K562 (cell line): ENCODE data around the gene BASP1. TPM values are rescaled to one million over a fixed set of nuclear protein-coding genes. Genes with fewer than 3 reads are reported as not detected.

ENCODE experiments used
- ATAC-seq: fragments of 200-7000 bp; cut with Tn5 transposase; 3 replicates; pipeline ENCODE4 v1.9.1; 2020; ENCODE audit warnings: moderate library complexity
- BruUV-seq: library from RNA; stranded (reverse); fragments of 400-500 nt; replicated peaks from 2 replicates; lab custom pipeline; 2021; lab: Mats Ljungman, UMichigan
- CTCF ChIA-PET: fragments of 300-600 bp; formaldehyde crosslinking; extraction: SDS; loops from one replicate; lab custom pipeline; 2021; ENCODE audit warnings: low intra/inter-chr PET ratio; lab: Yijun Ruan, JAX
- POLR2A ChIA-PET: fragments of 300-600, 350-650 bp; sonication (Branson Sonifier 250); formaldehyde crosslinking; extraction: SDS; loops from one replicate; lab custom pipeline; 2021; ENCODE audit warnings: antibody characterized with exemption, inconsistent platforms; lab: Yijun Ruan, JAX
- DNase-seq, 4 experiments: peaks; one replicate each; pipeline versions ENCODE4 v3.0.0 to v3.0.0-alpha.2; 2011 to 2018; ENCODE audit warnings: low spot score in 3 of 4, mixed read lengths in 3 of 4; ENCODE audit errors: extremely low read depth in 1 of 4
- FAIRE-seq: peaks from 2 replicates; lab custom pipeline; 2011; peaks lifted over from hg19 to GRCh38; lab: Jason Lieb, UNC
- H2AFZ ChIP-seq: 2 replicates; pipeline ENCODE4 v1.6.0; 2011; ENCODE audit warnings: low read depth, low read length, control low read depth, inconsistent platforms
- H3K27ac ChIP-seq: fragments of 200-600 bp; 3 replicates; pipeline ENCODE4 v1.8.0; 2011; ENCODE audit warnings: low read depth, mild to moderate bottlenecking, control low read depth, inconsistent platforms, low read length, moderate library complexity, mixed read lengths; ENCODE audit errors: extremely low read depth
- H3K27me3 ChIP-seq, 2 experiments: fragments of 300-600 bp in 1 of 2; 2 replicates in 1 of 2; 3 replicates in 1 of 2; pipeline versions ENCODE4 v1.6.0 to v1.8.0; 2011; ENCODE audit warnings: inconsistent platforms in 2 of 2, low read length in 2 of 2, mild to moderate bottlenecking in 1 of 2, mixed read lengths in 1 of 2, moderate library complexity in 1 of 2; ENCODE audit not compliant: control insufficient read depth in 2 of 2, insufficient read depth in 2 of 2
- H3K36me3 ChIP-seq: fragments of 300-600 bp; 3 replicates; pipeline ENCODE4 v1.8.0; 2011; ENCODE audit warnings: mild to moderate bottlenecking, low read length, inconsistent platforms; ENCODE audit not compliant: control insufficient read depth, insufficient read depth
- H3K4me1 ChIP-seq, 2 experiments: fragments of 200-600 bp in 1 of 2; replicated peaks in 1 of 2; 2 replicates in 1 of 2; 3 replicates in 1 of 2; pipeline versions ENCODE4 v1.5.1 to v1.8.0; 2011; ENCODE audit warnings: inconsistent platforms in 2 of 2, low read length in 2 of 2, mild to moderate bottlenecking in 1 of 2, mixed read lengths in 1 of 2, moderate library complexity in 1 of 2; ENCODE audit not compliant: control insufficient read depth in 2 of 2, insufficient read depth in 2 of 2
- H3K4me2 ChIP-seq: 2 replicates; pipeline ENCODE4 v1.6.1; 2011; ENCODE audit warnings: low read length, control low read depth, inconsistent platforms, mixed read lengths; ENCODE audit not compliant: insufficient read depth
- H3K4me3 ChIP-seq: fragments of 200-600 bp; sonication (generic), shearing (Covaris generic); 2 replicates; pipeline ENCODE4 v1.5.1; 2016; ENCODE audit warnings: control low read depth, inconsistent platforms
- H3K79me2 ChIP-seq: fragments of 200-600 bp; 3 replicates; pipeline ENCODE4 v1.8.0; 2011; ENCODE audit warnings: low read length, inconsistent platforms; ENCODE audit not compliant: control insufficient read depth, insufficient read depth
- H3K9ac ChIP-seq, 2 experiments: 2 replicates each; pipeline versions ENCODE4 v1.6.0 to v1.6.1; 2011; ENCODE audit warnings: low read depth in 2 of 2, low read length in 2 of 2, control low read depth in 1 of 2, inconsistent platforms in 1 of 2, mild to moderate bottlenecking in 1 of 2, mixed read lengths in 1 of 2; ENCODE audit not compliant: insufficient read depth in 1 of 2
- H3K9me1 ChIP-seq: one replicate; pipeline ENCODE4 v1.6.0; 2011; ENCODE audit warnings: inconsistent platforms, mild to moderate bottlenecking, low read length, moderate library complexity; ENCODE audit not compliant: control insufficient read depth, insufficient read depth
- H3K9me3 ChIP-seq: replicated peaks from 2 replicates; pipeline ENCODE4 v1.5.1; 2011; ENCODE audit warnings: low read depth, low read length, inconsistent platforms; ENCODE audit not compliant: control insufficient read depth, insufficient read depth
- H4K20me1 ChIP-seq: replicated peaks from 2 replicates; pipeline ENCODE4 v1.6.1; 2011; ENCODE audit warnings: low read length, inconsistent platforms, mixed read lengths; ENCODE audit not compliant: control insufficient read depth, insufficient read depth
- AFF4 ChIP-seq: sonication (generic); formaldehyde crosslinking; IDR thresholded peaks from 2 replicates; pipeline ENCODE4 v1.8.0; 2023; ENCODE audit warnings: mild to moderate bottlenecking, missing genetic modification reagents
- ARID1B ChIP-seq: fragments of 450-650 bp; IDR thresholded peaks from 2 replicates; pipeline ENCODE4 v1.6.1; 2016; ENCODE audit warnings: antibody characterized with exemption, mild to moderate bottlenecking, inconsistent platforms
- E2F6 ChIP-seq, 2 experiments: IDR thresholded peaks; 2 replicates each; pipeline ENCODE4 v1.6.1; 2011; ENCODE audit warnings: borderline replicate concordance in 1 of 2, control low read depth in 1 of 2, low read depth in 1 of 2, low read length in 1 of 2, mild to moderate bottlenecking in 1 of 2, mixed read lengths in 1 of 2, moderate library complexity in 1 of 2; ENCODE audit not compliant: insufficient read depth in 1 of 2, insufficient read length in 1 of 2, poor library complexity in 1 of 2, severe bottlenecking in 1 of 2; ENCODE audit errors: extremely low read depth in 1 of 2
- FOS ChIP-seq: IDR thresholded peaks from 3 replicates; pipeline ENCODE4 v1.6.1; 2011; ENCODE audit not compliant: insufficient read length; ENCODE audit errors: extremely low read depth
- GATA2 ChIP-seq: sonication (generic); formaldehyde crosslinking; IDR thresholded peaks from 2 replicates; pipeline ENCODE4 v1.4.0; 2020; ENCODE audit warnings: mild to moderate bottlenecking, missing genetic modification reagents
- HNRNPLL ChIP-seq: fragments of 200-400 bp; formaldehyde crosslinking; IDR thresholded peaks from 2 replicates; pipeline ENCODE4 v1.6.1; 2017; ENCODE audit warnings: low read length, low read depth, mild to moderate bottlenecking; ENCODE audit not compliant: poor library complexity, severe bottlenecking
- HSF4 ChIP-seq: fragments of 250-450 bp; sonication (Bioruptor Pico); IDR thresholded peaks from 2 replicates; pipeline ENCODE4 v2.1.2; 2022; ENCODE audit warnings: mild to moderate bottlenecking, moderate library complexity, borderline replicate concordance
- PCBP2 ChIP-seq: fragments of 200-400 bp; formaldehyde crosslinking; IDR thresholded peaks from 2 replicates; pipeline ENCODE4 v1.6.1; 2018; ENCODE audit warnings: low read length, low read depth, mild to moderate bottlenecking, moderate library complexity; ENCODE audit not compliant: poor library complexity, severe bottlenecking
- RNF2 ChIP-seq: sonication (generic); IDR thresholded peaks from 2 replicates; pipeline ENCODE4 v1.6.1; 2016
- SUPT5H ChIP-seq: fragments of 450-650 bp; IDR thresholded peaks from 2 replicates; pipeline ENCODE4 v1.6.1; 2016
- WGBS: fragments of 100-300 bp; shearing (Covaris generic); methylation state at CpG from one replicate; pipeline ENCODE4 v1.1.6; 2016; ENCODE audit warnings: low coverage, mixed read lengths; ENCODE audit not compliant: insufficient coverage; ENCODE audit errors: missing lambda C conversion rate; 5-methylcytosine and 5-hydroxymethylcytosine counted together
- in situ Hi-C: fragments of 300-500 bp; cut with MboI; formaldehyde crosslinking; loops from 4 replicates; pipeline ENCODE4 v1.15.0; 2018; ENCODE audit warnings: inconsistent platforms, mixed read lengths
- intact Hi-C: fragments of 100-400 bp; cut with micrococcal nuclease; formaldehyde crosslinking; loops from 2 replicates; pipeline ENCODE4 v1.14.2; 2022
- polyA plus RNA-seq, 8 experiments: library from polyadenylated mRNA; depleted of rRNA in 4 of 8; stranded (reverse) in 5 of 8; unstranded in 3 of 8; fragments of >200 nt; fragmentation: Nextera tagmentation in 2 of 8; fragmentation: Illumina TruSeq in 1 of 8; extraction: Ambion mirVana in 2 of 8; extraction: Trizol in 1 of 8; gene quantifications; 2 replicates each; pipeline versions ENCODE4 v1.2.1 to v1.2.3, GENCODE V29; 2011 to 2014; ENCODE audit warnings: inconsistent platforms in 1 of 8, missing spikeins in 1 of 8
- total RNA-seq, 7 experiments: library from RNA; depleted of rRNA in 6 of 7; stranded (reverse); fragments of >200 nt in 6 of 7; fragmentation: Illumina TruSeq in 2 of 7; extraction: Trizol in 2 of 7; gene quantifications; 2 replicates each; pipeline versions ENCODE4 v1.2.1 to v1.2.3, GENCODE V29; 2011 to 2021; ENCODE audit warnings: low replicate concordance in 1 of 7

BASP1 gene
- total and polyA plus RNA-seq, 9 of the 15 experiments (the other 6 are each of a cell fraction or from before 2014, with no cell fraction given) = 0.22 TPM; not detected in 8

GRCh38 chr5:17185349-17185748, 32.1 kb upstream of the BASP1 start:
- Histone ChIP-seq H3K4me1 (no peaks in the 10 kb centered on the region), H3K4me3 (no peak overlapping the region), H3K36me3 (no peaks in the 10 kb centered on the region), H3K4me2 (no peak overlapping the region), H3K27me3 (0 out of 5 replicates have a peak, but pooled peaks cover 0 to 5% of the 10 kb centered on the region in 2 experiments), H3K9me3 (no peaks in the 10 kb centered on the region), H4K20me1 (no peaks in the 10 kb centered on the region), H3K9me1 (no peaks in the 10 kb centered on the region), H3K9ac (no peak overlapping the region), H2AFZ (no peak overlapping the region), H3K79me2 (no peaks in the 10 kb centered on the region), H3K27ac (no peak overlapping the region)
- ChIA-PET POLR2A (no interaction called here), CTCF (no interaction called here)
- intact Hi-C loops = no loop called here
- ATAC-seq (no peak), DNase-seq (no peak), FAIRE-seq (no peak)
- in situ Hi-C loops = loop anchor here (5.0 kb wide), 1 partner anchor 398 kb away; no protein-coding TSS in a partner anchor
- no TSS peak for BruUV-seq
- TF ChIP-seq PCBP2 = no peak
- no peak for TF ChIP-seq ARID1B
- TF ChIP-seq E2F6 (IDR thresholded peaks at IDR 0.05; ENCODE audit: borderline replicate concordance in 1 of 2, extremely low read depth in 1 of 2, insufficient read depth in 1 of 2, insufficient read length in 1 of 2, low read depth in 1 of 2, low read length in 1 of 2, poor library complexity in 1 of 2, severe bottlenecking in 1 of 2) = no peak
- no peak for TF ChIP-seq GATA2 (CRISPR knock-in tag)
- TF ChIP-seq AFF4 (CRISPR knock-in tag) = no peak
- no peak for TF ChIP-seq SUPT5H
- no peak for TF ChIP-seq FOS
- TF ChIP-seq RNF2 = no peak
- no peak for TF ChIP-seq HNRNPLL
- no peak for TF ChIP-seq HSF4 (CRISPR knock-in tag)
- WGBS = 0% methylated on average over 1 of the region's 3 CpGs
